Fibroblast of mammary gland (primary cell): ENCODE measurements around the gene NCAM2.

Source experiments
- DNase-seq: peaks from one replicate; pipeline ENCODE4 v3.0.0-alpha.2; 2010; ENCODE audit warnings: low read depth
- H3K4me3 ChIP-seq: 2 replicates; pipeline ENCODE4 v1.5.1; 2011; ENCODE audit warnings: low read depth, mild to moderate bottlenecking, low read length, moderate library complexity; ENCODE audit not compliant: control insufficient read depth
- CTCF ChIP-seq: conservative IDR thresholded peaks from 2 replicates; pipeline ENCODE4 v1.5.1; 2011; ENCODE audit warnings: low read depth, low read length, inconsistent platforms; ENCODE audit not compliant: control insufficient read depth, insufficient read depth

NCAM2 gene

GRCh38 chr21:21468003-21468402, 469.8 kb downstream of the NCAM2 start:
- no peak for DNase-seq
- no peak overlapping the region for H3K4me3 ChIP-seq
- no peak for TF ChIP-seq CTCF

- no peak for TF ChIP-seq CTCF
- DNase-seq: peak; percentile 2
- no peak overlapping the region for H3K4me3 ChIP-seq
Measured at GRCh38 chr21:21481239-21481638, 483.0 kb downstream of the NCAM2 start.

GRCh38 chr21:21508859-21509258, 510.6 kb downstream of the NCAM2 start:
- no peak for DNase-seq
- H3K4me3 ChIP-seq: no peak overlapping the region
- no peak for TF ChIP-seq CTCF

GRCh38 chr21:21530680-21531079, 532.5 kb downstream of the NCAM2 start:
- no peak overlapping the region for H3K4me3 ChIP-seq
- no peak for DNase-seq
- TF ChIP-seq CTCF: no peak

GRCh38 chr21:21547368-21547953, 549.3 kb downstream of the NCAM2 start:
- no peak for DNase-seq
- no peak overlapping the region for H3K4me3 ChIP-seq
- TF ChIP-seq CTCF: no peak

GRCh38 chr21:21559285-21560045, 561.3 kb downstream of the NCAM2 start:
- H3K4me3 ChIP-seq: no peak overlapping the region
- no peak for DNase-seq
- TF ChIP-seq CTCF: no peak
